ENCODE results near the gene GADL1.

Gene GADL1

GRCh38 chr3:30943206-30943605, 48.7 kb upstream of the GADL1 start:
- no peak for ATAC-seq
- TF ChIP-seq ZC3H10 (CRISPR knock-in tag; IDR thresholded peaks at IDR 0.05): no peak
- TF ChIP-seq TSHZ2 (CRISPR knock-in tag; IDR thresholded peaks at IDR 0.05): no peak

DNA sequence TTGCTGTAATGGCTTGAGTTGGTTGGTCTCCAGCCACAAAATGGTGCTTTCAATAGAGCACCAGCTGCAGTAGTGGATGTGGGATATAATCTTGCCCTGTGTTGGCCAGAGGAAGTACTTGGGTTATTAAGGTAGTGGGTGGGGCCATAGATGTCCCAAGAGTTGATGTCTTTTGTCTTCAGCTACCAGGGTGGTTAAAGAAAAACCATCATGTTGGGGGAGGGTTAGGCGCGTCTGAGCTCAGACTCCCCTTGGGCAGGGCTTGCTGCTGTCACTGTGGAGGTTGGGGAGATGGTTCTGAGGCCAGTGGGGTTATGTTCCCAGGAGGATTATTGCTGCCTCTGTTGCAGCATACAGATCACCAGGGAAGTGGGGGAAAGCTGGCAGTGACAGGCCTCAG, 46.9 kb upstream of the GADL1 start:
- TF ChIP-seq ESRRG (CRISPR knock-in tag; IDR thresholded peaks at IDR 0.05): no peak
- TF ChIP-seq PPARA (CRISPR knock-in tag; IDR thresholded peaks at IDR 0.05; ENCODE audit: borderline replicate concordance): no peak
- TF ChIP-seq CSRNP3 (CRISPR knock-in tag; IDR thresholded peaks at IDR 0.05): no peak
- TF ChIP-seq BACH2 (CRISPR knock-in tag; IDR thresholded peaks at IDR 0.05; ENCODE audit: borderline replicate concordance): no peak
- TF ChIP-seq ZC3H10 (CRISPR knock-in tag; IDR thresholded peaks at IDR 0.05): no peak
- TF ChIP-seq TCF4 (CRISPR knock-in tag; IDR thresholded peaks at IDR 0.05; ENCODE audit: borderline replicate concordance): no peak
- no peak for TF ChIP-seq SNAI2 (CRISPR knock-in tag; IDR thresholded peaks at IDR 0.05)
- TF ChIP-seq ZNF70 (CRISPR knock-in tag; IDR thresholded peaks at IDR 0.05): no peak
- TF ChIP-seq, protein P1, sequence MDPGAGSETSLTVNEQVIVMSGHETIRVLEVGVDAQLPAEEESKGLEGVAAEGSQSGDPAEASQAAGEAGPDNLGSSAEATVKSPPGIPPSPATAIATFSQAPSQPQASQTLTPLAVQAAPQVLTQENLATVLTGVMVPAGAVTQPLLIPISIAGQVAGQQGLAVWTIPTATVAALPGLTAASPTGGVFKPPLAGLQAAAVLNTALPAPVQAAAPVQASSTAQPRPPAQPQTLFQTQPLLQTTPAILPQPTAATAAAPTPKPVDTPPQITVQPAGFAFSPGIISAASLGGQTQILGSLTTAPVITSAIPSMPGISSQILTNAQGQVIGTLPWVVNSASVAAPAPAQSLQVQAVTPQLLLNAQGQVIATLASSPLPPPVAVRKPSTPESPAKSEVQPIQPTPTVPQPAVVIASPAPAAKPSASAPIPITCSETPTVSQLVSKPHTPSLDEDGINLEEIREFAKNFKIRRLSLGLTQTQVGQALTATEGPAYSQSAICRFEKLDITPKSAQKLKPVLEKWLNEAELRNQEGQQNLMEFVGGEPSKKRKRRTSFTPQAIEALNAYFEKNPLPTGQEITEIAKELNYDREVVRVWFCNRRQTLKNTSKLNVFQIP (CRISPR knock-in tag; IDR thresholded peaks at IDR 0.05; ENCODE audit: borderline replicate concordance, low read depth): no peak
- TF ChIP-seq ZFP3 (CRISPR knock-in tag; IDR thresholded peaks at IDR 0.05): no peak
- TF ChIP-seq ISL1 (CRISPR knock-in tag; IDR thresholded peaks at IDR 0.05): no peak
- no peak for TF ChIP-seq RARB (CRISPR knock-in tag; IDR thresholded peaks at IDR 0.05)
- TF ChIP-seq ZNF565 (CRISPR knock-in tag; conservative IDR thresholded peaks at IDR 0.05; ENCODE audit: low read depth): no peak
- no peak for TF ChIP-seq OSR1 (CRISPR knock-in tag; IDR thresholded peaks at IDR 0.05)
- no peak for ATAC-seq

DNA sequence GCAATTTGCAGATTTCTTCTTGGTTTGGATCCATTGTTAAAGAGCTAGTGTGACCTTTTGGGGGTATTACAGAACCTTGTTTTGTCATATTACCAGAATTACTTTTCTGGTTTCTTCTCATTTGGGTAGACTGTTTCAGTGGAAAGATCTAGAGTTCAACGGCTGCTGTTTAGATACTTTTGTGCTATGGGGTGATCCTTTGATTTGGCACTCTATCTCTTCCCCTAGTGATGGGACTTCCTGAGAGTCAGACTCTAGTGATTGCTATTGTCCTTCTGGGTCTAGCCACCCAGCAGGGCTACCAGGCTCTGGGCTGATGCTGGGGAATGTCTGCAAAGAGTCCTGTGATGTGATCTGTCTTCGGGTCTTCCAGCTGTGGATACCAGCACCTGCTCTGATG, 46.3 kb upstream of the GADL1 start:
- ATAC-seq: no peak
- TF ChIP-seq CSDC2 (CRISPR knock-in tag; IDR thresholded peaks at IDR 0.05): no peak
- no peak for TF ChIP-seq RARB (CRISPR knock-in tag; IDR thresholded peaks at IDR 0.05)
- TF ChIP-seq ARNTL (CRISPR knock-in tag; IDR thresholded peaks at IDR 0.05; ENCODE audit: borderline replicate concordance, low read depth): no peak
- no peak for TF ChIP-seq ZNF70 (CRISPR knock-in tag; IDR thresholded peaks at IDR 0.05)
- TF ChIP-seq GLIS3 (CRISPR knock-in tag; IDR thresholded peaks at IDR 0.05): no peak
- no peak for TF ChIP-seq ZNF8 (CRISPR knock-in tag; IDR thresholded peaks at IDR 0.05)
- TF ChIP-seq, protein P1 (CRISPR knock-in tag; IDR thresholded peaks at IDR 0.05; ENCODE audit: borderline replicate concordance, low read depth): no peak
- TF ChIP-seq ZNF565 (CRISPR knock-in tag; conservative IDR thresholded peaks at IDR 0.05; ENCODE audit: low read depth): no peak
- TF ChIP-seq ZFP30 (CRISPR knock-in tag; IDR thresholded peaks at IDR 0.05): no peak

DNA sequence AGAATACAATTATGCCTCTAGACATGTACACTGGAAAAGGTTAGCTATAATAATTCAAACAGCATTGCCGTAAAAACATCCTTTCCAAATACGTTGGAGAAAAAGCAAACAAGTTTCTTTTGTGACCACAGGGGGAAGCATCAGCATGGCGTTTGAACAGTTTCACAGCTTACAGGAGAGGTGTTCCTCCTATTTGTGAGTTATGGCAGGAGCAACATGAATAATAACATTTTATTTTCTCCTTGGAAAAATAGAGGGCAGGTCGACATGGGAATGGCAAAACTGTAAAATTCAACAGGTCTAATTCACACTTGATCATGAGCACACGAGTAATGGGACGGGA, 39.7 kb upstream of the GADL1 start:
- ATAC-seq: peak; percentile 59; the same call in 2 of the 3 replicates
- TF ChIP-seq TSHZ2 (CRISPR knock-in tag; IDR thresholded peaks at IDR 0.05): no peak
- no peak for TF ChIP-seq ISL1 (CRISPR knock-in tag; IDR thresholded peaks at IDR 0.05)
- no peak for TF ChIP-seq OSR1 (CRISPR knock-in tag; IDR thresholded peaks at IDR 0.05)
- TF ChIP-seq ZC3H10 (CRISPR knock-in tag; IDR thresholded peaks at IDR 0.05): no peak
- no peak for TF ChIP-seq SNAI2 (CRISPR knock-in tag; IDR thresholded peaks at IDR 0.05)

All from SK-N-SH treated with all-trans-retinoic acid at 6 μM for 48 hours (cell line).